HG03342 (cell line): Measurements from ENCODE around the gene MLLT10.
"Not testable (repeated sequence)": the region's sequence is repeated elsewhere in the genome, so short reads cannot be mapped to it uniquely, and the experiment has no call there.

ENCODE experiments used
- ATAC-seq: cut with Tn5 transposase; IDR thresholded peaks from one replicate; pipeline ENCODE4 v1.9.1; 2021; ENCODE audit warnings: mild to moderate bottlenecking, moderate library complexity; ENCODE audit not compliant: unreplicated experiment

Gene MLLT10

GRCh38 chr10:21527598-21528235, 6.3 kb upstream of the MLLT10 start:
- ATAC-seq = no peak

GRCh38 chr10:21528236-21529031, 5.6 kb upstream of the MLLT10 start:
- no peak for ATAC-seq

GRCh38 chr10:21529032-21529910, 4.8 kb upstream of the MLLT10 start:
- ATAC-seq = no peak

- ATAC-seq = no peak
Observed at GRCh38 chr10:21530168-21530567, 3.9 kb upstream of the MLLT10 start.

GRCh38 chr10:21530641-21531040, 3.4 kb upstream of the MLLT10 start:
- ATAC-seq = no peak

- ATAC-seq = no peak
Observed at GRCh38 chr10:21531164-21531563, 2.9 kb upstream of the MLLT10 start.

GRCh38 chr10:21532694-21533466, 1.2 kb upstream of the MLLT10 start:
- no peak for ATAC-seq

GRCh38 chr10:21534280-21534586, 201 bp downstream of the MLLT10 start:
- ATAC-seq = no peak

GRCh38 chr10:21534604-21535493, 817 bp downstream of the MLLT10 start:
- peak; percentile 15 for ATAC-seq

- no peak for ATAC-seq
Observed at GRCh38 chr10:21535494-21535965, 1.5 kb downstream of the MLLT10 start.

- ATAC-seq = not testable (repeated sequence)
Observed at GRCh38 chr10:21535976-21536375, 1.9 kb downstream of the MLLT10 start.

- no peak for ATAC-seq
Observed at GRCh38 chr10:21536874-21537273, 2.8 kb downstream of the MLLT10 start.

- ATAC-seq = not testable (repeated sequence)
Observed at GRCh38 chr10:21540701-21541100, 6.7 kb downstream of the MLLT10 start.

GRCh38 chr10:21547246-21547645, 13.2 kb downstream of the MLLT10 start:
- ATAC-seq = no peak

- ATAC-seq = no peak
Observed at GRCh38 chr10:21552638-21553037, 18.6 kb downstream of the MLLT10 start.

- ATAC-seq = no peak
Observed at GRCh38 chr10:21556527-21556926, 22.5 kb downstream of the MLLT10 start.

- ATAC-seq = not testable (repeated sequence)
Observed at GRCh38 chr10:21558984-21559383, 25.0 kb downstream of the MLLT10 start.

- no peak for ATAC-seq
Observed at GRCh38 chr10:21570761-21571521, 36.9 kb downstream of the MLLT10 start.

- ATAC-seq = no peak
Observed at GRCh38 chr10:21572578-21572977, 38.5 kb downstream of the MLLT10 start.
